RPMI7951 (cell line): ENCODE results near the gene PECR. TPM values are rescaled to one million over a fixed set of nuclear protein-coding genes. Genes with fewer than 3 reads are reported as not detected.

ENCODE experiments used
- DNase-seq: peaks from one replicate; pipeline ENCODE4 v3.0.0-alpha.2; 2012; ENCODE audit warnings: low read depth
- total RNA-seq: library from RNA; depleted of rRNA; stranded (reverse); fragments of >200 nt; shearing (Covaris generic); gene quantifications from 2 replicates; pipeline ENCODE4 v1.2.3, GENCODE V29; 2014; rRNA removed

PECR gene
- 20.2 and 22.6 TPM in 2 replicates for total RNA-seq

DNA sequence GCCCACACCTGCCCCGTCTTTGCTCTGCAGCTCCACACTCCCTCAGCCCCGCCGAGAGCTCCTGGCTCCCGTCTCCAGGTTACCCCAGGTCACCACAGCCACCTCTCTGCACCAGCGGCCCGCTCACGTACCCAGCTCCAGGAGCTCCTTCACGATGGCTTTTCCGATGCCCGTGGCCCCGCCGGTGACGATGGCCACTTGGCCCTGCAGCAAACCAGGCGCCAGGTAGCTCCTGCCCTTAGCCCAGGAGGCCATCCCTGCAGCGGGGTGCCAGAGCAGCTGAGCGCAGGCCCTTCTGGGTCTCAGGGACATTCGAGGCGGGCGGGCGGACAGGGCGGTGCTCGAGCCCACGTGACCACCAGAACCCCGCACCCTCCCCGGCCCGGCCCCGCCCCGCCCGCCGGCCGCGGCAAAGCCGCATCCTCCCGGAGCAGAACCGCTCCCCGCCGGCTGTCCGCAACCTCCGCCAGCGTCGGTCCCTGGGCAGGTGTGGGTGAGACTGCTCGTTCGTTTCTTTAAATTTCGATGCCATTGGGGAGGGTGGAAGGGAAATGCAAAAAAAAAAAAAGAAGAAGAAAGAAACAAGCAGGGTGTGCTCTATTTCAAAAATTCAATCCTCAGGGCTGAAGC, at the start of gene PECR, which contains the start of gene TMEM169:
Gene PECR (minus strand): TSS at position 323 of the 630 bp plus-strand sequence. CDS start 68 bp downstream, at position 255.
Gene TMEM169 (plus strand): TSS at position 433 of the 630 bp plus-strand sequence. CDS start 14,045 bp downstream, outside the sequence.
- peak; percentile 75 for DNase-seq

DNA sequence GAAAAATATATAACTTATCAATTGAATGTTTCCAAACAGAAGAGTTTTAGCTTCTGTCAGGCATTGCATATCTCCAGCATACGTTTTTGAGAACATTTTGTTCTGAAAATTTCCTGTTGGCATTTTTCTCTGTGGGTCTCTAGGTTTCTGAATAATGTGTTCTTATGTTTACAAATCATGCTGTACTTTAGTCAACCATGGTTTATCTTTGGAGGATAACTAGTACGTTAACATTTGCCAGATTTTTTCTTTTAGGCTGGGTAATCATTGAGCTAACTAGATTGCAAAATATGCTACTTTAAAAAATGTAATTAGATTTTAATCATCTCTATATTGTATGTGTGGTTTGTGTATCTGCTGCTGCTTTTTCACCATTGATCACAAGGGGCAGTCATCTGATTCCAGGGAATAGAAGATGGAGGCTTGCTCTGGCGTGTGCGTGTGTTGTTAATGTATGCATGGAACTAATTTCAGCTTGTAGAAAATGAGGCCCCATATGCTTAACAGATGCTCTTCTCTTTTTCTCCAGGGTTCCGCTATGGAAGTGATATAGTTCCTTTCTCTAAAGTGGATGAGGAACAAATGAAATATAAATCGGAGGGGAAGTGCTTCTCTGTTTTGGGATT, 48.9 kb upstream of the PECR start:
- DNase-seq, result no peak

DNA sequence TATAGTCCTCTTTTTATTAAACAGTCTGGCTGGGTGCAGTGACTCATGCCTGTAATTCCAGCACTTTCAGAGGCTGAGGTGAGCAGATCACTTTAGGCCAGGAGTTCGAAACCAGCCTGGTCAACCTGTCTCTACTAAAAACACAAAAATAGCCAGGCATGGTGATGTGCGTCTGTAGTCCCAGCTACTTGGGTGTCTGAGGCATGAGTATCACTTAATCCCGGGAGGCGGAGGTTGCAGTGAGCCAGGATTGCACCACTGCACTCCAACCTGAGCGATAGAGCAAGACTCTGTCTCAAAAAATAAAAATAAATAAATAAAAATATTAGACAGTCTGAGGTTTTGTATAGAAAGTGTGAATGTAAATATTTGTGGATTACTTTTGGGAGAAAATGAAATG, 45.3 kb upstream of the PECR start:
- no peak for DNase-seq

DNA sequence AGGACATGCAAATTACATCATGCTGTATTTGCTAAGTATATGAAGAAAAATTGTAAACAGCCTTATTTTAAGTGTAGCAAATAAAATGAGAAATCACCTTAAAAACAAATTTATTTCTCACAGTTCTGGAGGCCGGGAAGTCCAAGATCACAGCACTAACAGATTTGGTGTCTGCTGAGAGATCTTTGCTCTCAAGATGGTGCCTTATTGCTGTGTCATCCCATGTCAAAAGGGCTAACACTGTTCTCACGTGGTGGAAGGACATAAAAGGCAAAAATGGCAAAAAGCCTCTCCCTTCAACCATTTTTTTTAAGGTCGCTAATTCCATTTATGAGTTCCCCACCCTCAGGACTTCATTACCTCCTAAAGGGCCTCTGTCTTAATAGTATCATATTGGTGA, 39.6 kb upstream of the PECR start:
- DNase-seq, result no peak

DNA sequence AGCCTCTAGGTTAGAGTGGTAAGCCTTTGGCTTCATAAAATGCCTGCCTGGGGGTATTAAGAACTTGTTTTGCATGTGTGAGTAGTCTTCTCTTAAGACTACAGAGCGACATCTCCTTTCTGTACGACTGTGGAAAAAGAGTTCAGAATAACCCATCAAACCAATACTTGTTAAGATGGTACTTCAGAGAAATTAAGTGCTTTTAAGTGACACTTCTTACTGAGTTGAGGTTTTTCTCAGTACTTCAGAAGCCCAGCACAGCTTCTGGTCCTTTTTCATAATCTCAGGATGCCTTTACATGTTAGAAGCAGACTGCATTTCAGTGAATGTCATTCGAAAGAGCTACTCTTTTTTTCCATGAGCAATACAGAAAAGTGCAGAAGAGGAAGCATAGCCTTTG, 38.4 kb upstream of the PECR start:
- DNase-seq, result no peak

DNA sequence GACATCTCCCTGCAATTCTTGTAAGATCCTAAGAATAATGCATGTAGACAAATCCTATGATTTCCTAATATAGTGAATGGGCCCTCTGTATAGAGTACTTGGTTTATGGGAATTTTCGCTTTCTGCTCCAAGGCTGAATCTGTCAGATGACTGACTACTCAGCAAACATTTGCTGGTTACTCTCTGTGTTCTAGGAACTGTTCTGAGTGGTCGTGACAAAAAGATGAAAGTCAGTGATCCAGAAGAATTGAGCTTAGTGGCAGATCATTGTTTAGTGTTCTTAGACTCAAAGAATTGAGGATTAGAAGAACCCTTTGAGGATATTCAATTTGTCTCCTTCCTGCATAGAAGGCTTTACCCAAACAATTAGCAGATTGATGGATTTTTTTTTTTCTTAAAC, 37.5 kb upstream of the PECR start:
- DNase-seq, result no peak

DNA sequence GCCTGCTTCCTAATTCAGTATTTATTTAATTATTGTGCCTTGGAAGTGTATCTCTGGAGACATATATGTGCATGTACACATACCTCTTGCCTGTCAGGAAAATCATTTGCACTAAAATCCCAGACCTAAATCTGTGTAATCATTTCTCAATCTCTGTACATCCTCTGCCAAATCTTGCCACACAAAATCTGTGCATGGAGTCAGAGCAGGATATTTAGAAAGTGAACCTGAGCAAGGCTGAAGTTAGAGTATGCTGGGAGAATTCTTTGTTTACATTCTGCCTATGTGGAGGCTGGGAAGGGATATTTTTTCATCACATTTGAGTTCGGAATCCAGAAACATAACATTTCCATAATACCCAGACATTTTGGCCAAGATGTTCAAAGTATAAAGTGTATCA, 36.9 kb upstream of the PECR start:
- no peak for DNase-seq

DNA sequence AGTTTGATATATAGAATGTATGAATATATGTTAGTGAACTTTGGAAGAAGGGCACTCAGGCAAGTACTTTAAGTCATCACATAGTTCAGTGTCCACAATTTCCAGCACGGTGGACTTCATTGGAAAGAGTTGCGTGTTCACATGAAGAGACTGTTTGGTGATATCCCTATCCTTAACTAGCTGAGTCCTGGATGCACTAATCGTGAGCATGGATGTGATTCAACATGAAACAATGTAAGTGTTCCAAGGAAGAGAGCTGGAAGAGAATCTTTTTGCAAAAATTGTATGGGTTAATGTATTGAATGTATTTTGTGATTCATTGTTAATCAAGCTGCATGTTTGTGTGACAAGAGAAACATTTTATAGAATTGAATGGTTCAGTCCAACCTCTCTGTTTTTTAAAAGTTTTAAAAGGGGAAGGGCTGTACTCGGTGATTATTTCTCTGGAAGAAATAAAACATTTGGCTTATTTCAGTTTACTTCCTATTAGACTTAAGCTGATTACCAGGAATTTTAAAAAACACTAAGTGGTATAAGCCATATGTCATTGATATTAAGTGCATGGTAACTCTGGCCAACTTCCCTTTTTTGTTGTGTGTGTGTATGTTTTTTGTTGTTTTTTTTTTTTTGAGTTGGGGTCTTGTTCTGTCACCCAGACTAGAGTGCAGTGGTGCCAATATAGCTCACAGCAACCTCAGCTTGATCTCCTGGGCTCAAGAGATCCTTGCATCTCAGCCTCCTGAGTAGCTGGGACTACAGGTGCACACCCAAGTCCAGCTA, 36.1 kb upstream of the PECR start:
- no peak for DNase-seq

DNA sequence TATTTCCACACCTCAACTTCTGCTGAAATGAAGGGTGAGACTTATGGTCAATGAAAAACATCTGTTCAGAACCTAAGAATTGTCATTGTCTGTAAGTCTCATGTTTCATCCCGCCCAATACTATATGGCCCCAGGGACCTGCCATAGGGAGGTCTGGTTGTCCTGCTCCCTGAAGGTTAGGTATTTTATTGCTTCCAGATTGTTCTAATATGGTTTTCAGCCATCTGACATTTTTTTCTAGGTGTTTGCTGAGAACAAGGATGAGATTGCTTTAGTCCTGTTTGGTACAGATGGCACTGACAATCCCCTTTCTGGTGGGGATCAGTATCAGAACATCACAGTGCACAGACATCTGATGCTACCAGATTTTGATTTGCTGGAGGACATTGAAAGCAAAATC, 34.8 kb upstream of the PECR start:
- DNase-seq, result peak; percentile 54

DNA sequence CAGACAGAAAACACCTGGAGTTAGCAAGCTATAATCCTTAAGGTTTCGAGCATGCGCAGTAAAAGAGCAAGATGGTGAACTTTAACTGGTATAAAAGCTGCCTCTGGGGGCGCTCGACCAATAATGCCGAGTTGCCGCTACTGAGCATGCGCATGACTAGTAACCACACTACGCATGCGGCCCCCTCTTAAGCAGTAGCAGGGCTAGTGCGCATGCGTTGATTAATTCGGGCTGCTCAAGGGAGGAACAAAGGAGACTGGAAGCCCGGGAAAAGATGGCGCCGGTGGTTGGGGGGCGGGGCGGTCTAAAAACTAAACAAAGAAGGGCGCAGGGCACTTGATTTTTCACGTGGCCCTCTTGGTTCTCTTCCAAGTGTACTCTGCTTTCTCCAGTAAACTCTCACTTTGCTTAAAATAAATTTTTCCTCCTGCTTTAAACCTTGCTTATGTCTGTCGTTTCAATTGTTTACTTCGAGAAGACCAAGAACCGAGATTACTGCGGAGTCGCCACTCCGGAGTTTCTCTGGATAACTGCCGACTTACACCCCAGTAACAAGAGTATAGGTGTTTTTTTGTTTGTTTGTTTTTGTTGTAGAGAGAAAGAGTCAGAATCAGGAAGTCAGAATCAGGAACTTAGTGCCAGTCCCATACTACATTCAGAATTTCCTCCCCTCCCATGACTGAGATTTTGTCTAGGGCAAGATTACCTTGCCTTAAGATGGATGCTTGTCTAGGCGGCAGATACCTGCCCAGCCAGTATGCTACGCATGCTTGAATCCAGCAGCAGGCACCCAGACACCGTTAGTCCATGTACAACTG, 33.3 kb upstream of the PECR start:
- DNase-seq, result peak; percentile 98

DNA sequence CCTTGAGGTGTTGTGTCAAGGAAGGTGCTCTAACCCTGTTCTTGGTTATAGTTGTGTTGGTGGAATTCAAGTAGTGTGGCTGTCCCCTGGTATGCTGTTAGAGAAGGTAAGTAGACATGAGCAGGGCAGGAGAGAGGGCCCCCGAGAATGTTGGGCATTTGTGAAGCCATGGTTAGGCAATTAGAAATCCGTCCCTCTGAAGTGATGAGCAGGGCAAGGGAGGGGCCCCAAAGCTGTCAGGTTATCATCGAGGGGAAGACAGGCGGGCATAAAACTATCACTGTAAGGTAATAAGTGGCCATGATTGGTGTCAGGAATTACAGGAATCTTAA, 32.7 kb upstream of the PECR start:
- no peak for DNase-seq

DNA sequence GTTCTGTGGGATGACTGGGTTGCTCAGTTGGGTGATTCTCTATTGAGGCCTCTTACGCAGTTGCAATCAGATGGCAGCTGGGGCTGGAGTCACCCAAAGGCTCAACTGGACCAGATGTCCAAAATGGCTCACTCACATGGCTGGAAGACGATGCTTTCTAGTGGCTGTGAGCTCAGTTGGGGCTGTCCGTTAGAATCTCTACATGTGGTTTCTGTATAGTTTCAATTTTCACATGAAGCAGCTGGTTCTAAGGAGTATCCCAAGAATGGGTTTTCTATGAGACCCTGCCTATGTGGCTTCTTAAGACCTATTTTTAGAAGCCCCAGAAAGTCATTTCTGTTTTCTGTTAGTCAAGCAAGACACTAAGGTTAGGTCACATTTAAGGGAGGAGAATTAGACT, 32.0 kb upstream of the PECR start:
- DNase-seq, result no peak

DNA sequence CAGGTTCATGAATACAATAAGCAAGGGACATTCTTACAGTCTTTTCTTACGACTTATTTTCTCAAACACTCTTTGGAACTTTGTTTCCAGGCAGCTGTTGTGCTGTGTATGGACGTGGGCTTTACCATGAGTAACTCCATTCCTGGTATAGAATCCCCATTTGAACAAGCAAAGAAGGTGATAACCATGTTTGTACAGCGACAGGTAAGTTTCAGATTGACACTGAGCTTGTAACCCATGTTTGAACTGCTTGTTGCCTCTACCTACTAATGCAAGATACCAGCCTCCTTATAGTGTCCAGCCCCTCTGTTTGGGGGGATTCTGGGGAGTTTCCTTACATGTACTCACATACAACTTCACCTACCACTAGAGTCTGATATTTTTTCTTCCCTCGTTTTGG, 31.3 kb upstream of the PECR start:
- DNase-seq, result no peak

DNA sequence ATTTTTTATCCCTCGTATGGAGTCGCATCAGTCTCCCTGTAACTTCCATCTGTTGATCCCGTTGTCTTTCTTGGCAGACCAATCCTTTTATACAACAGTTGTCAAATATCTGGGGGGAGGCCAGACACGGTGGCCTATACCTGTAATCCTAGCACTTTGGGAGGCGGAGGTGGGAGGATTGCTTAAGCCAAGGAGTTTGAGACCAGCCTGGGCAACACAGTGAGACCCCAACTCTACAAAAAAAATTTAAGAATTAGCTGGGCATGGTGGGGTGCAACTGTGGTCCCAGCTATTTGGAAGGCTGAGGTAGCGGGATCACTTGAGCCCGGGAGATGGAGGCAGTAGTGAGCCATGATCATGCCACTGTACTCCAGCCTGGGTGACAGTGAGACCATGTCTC, 29.5 kb upstream of the PECR start:
- no peak for DNase-seq

DNA sequence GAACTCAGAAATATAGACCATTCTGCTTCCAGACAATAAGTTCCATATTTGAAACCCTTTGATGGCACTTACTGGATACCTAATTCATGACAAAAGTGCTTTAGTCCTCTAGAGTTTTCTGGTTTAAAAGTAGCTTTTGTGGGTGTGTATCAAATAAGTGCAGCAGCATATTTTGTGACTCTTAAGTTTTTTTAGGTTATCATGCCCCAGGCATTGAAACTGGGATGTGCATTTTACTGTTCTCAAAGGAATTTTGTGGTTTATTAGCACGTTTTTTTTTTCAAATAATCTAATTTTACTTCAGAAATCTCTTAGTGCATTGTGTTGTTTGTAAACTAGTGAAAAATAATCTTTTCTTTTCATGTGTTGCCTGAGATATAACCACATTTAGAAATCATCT, 29.0 kb upstream of the PECR start:
- no peak for DNase-seq

DNA sequence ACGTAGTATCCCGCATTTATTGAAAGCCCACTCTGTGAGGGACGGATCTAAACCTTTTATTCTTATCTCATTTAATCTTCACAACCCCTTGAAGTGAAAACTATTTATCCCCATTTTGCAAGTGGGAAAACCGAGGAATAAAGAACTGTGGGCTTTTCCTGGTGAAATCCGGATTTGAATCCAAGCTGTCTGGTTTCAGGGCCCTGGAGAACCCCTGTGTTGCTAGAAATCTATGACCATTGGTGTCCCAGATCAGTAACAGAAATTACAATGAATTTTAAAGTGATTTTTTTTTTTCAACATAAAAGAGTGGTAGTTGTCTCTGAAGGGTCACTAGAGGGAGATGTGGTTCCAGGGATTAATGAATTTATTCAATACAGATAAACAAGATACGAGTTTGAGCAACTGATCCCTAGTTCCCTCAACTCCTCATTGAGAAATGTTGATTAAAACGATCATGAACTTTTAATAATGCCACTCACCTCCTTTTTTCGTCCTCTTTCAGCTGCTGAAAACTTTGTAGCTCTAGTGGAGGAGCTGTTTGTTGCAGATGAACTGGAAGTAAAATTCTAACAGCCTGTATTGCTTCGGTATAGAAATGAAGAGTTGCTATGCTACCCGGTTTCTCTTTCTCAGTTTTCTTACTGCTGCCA, 28.5 kb upstream of the PECR start:
- peak; percentile 59 for DNase-seq

DNA sequence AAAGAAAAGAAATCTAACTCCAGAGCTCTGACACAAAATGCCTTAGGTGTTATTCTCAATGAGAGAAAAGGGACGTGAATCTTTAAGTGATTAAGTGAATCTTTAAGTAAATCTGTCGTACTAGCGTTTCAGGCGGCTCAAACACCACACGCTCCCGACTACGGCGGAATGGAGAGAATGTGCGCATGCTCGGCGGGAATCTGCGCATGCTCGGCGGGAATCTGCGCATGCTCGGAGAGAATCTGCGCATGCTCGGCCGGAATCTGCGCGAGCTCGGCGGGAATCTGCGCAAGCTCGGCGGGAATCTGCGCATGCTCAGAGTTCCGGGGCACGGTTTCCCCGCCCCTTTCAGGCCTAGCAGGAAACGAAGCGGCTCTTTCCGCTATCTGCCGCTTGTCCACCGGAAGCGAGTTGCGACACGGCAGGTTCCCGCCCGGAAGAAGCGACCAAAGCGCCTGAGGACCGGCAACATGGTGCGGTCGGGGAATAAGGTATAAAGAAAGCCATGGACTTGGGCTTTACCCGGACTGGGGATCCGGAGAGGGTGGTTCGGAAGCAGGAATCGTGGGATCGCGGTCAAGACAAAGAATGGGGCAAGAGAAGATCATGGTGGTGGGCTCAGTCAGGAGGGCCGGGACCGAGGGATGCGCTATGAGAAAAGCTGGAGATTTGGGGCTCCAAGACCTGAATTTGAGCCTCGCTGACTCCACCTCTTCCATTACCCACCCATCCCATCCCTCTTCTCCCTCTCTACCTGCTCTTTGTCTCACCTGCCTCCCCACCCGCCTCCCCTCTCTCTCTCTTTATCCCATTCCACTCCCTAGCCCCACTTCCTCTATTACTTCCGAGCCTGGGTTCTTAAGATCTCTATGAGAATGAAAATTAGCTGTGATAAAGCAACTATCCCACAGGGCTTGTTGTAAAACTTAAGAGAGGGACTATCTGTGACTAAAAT, 27.6 kb upstream of the PECR start, which contains the start of gene XRCC5:
Gene XRCC5 (plus strand): TSS at position 382 of the 955 bp plus-strand sequence. CDS start 89 bp downstream, at position 471.
- peak; percentile 94 for DNase-seq

DNA sequence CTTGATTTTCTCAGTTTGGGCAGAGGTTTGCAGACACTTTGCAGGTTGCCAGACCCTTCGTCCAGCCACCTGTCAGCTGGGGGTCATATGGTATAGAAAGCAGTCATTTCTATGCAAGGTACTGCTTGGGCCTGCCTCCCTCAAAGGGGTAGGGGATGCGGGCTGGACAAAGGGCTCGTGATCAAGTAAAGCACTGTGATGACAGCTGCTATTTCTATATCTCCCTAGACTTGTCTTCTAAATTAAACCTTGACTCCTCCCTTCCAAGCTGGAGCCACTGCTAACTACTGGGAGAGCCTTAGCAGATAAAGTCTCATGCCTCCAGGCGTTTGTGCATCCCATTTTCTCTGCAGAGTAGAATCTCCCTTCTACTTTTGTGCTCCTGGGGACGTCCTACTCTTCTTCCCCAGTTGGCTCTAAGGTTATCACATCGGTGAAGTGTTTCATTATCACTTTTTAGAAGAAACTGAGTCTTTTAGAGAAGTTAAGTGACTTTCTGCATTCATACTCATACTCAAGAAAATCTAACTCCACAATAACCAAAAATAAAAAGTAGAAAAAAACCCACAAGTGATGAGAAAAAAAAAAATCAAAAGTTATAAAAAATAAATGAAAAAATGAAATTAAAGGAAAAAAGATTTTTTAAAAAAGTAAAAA, 26.8 kb upstream of the PECR start:
- DNase-seq, result peak; percentile 70

DNA sequence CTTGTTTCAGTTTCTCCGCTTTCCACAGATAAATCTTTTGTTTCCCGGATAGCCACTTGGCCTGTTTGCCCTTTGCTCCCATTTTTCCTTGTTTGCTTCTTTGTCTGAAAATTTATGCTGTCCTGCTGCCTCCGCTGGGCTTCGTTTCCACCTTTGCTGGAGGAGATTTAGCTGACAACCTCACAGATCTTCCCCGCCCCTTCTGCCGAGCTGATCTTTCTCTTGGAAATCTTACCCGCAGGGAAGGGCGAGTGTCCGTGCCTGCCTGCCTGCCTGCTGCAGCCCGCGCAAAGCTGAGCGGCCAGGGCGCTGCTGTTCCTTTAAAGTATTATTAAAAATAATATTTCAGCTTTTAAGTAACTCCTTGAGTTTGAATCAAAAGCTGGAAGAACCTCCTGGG, 26.2 kb upstream of the PECR start:
- DNase-seq, result peak; percentile 67

DNA sequence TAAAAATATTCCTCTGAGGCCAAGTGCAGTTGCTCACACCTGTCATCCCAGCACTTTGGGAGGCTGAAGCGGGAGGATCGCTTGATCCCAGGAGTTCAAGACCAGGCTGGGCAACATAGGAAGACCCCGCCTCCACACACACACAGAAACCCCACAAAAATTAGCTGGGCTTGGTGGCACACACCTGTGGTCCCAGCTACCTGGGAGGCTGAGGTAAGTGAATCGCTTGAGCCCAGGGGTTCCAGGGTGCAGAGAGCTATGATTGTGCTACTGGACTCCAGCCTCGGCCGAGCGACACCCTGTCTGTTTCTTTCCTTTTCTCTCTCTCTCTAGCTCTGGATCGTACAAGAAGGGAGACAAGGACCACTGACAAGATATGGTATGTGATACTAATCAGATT, 25.7 kb upstream of the PECR start:
- no peak for DNase-seq
